ENCODE results near the gene ATP6AP1. TPM values are rescaled to one million over a fixed set of nuclear protein-coding genes. Genes with fewer than 3 reads are reported as not detected.

Gene ATP6AP1
- total RNA-seq, 1 donor from 2014 or later: 83.0 TPM

DNA sequence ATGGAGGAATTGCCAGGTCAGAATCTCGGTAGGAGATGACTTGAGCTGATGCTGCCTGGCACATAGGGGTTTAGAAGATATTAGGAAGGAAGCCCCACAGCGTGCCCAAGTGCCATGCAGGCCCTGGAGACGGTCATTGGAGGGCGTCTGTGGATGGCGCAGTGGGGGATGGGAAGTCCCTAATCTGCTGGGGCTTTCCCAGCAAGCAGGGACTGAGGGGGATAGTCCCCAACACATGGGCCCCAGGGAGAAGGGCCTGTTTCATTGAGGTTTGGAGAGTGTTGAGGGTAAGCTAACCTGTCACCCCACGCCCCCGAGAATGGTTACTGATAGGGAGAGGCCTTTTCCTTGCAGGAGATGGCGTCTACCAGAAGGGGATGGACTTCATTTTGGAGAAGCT lies 9.3 kb upstream of the ATP6AP1 start:
- intact Hi-C loops (cut with DNase I): no loop called here
- ATAC-seq (no peak), DNase-seq (ENCODE audit: missing footprints) (no peak)

GRCh38 chrX:154419688-154420401 lies 8.6 kb upstream of the ATP6AP1 start:
- no peak for DNase-seq (ENCODE audit: missing footprints)
- intact Hi-C loops (cut with DNase I): no loop called here
- ATAC-seq: peak; percentile 94

DNA sequence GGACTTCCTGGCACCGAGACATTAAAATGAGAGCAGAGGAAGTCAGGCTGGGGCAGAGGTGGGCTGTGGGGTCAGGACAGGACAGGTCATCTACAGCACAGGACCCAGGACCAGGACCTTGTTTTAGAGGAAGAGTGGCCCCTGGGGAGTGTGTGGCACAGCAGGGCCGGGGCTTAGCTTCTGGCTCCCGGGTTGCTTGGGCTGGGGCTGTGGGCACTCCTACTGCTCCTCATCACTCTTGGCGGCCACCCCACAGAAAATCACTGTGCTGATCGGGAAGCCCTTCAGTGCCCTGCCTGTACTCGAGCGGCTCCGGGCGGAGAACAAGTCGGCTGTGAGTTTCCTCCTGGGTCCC lies 8.1 kb upstream of the ATP6AP1 start:
- intact Hi-C loops (cut with DNase I): no loop called here
- ATAC-seq: peak; percentile 35
- DNase-seq (ENCODE audit: missing footprints): no peak

DNA sequence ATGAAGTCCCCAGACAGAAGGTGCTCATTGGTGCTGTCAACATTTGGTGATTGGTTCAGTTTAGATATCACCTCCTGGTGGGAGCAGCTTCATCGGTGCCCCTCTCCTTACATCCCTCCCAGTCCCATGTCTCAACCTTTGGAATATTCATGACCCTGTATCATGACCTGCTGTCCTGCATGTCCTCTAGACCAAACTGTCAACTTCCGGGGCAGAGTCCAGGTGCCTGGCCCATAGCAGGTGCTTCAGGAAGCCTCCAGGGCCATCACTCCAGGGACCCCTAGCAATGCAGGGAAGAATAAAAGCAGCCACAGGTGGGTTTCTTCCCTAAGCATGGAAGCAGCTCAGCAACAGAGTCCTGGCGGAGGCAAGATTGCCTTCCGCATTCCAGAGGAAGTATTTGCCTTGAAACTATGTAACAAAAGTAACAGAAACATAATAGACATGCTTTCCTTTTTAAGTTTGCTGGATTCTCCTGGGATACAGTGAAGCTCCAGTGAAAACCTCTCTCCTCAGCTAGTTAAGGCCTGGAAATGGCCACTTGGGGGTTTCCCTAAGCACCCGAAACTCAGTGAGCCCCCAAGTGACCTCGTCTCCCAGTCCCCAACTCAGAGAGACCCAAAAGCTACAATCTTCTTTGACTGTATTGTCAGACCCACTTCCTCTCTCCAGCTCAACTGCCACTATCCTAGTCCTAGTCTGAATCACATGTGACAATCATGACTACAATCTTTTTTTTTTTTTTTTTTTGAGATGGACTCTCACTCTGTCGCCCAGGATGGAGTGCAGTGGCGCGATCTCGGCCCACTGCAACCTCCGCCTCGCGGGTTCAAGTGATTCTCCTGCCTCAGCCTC lies 1.3 kb upstream of the ATP6AP1 start:
- ATAC-seq (no peak), DNase-seq (ENCODE audit: missing footprints) (no peak)
- intact Hi-C loops (cut with DNase I): no loop called here

DNA sequence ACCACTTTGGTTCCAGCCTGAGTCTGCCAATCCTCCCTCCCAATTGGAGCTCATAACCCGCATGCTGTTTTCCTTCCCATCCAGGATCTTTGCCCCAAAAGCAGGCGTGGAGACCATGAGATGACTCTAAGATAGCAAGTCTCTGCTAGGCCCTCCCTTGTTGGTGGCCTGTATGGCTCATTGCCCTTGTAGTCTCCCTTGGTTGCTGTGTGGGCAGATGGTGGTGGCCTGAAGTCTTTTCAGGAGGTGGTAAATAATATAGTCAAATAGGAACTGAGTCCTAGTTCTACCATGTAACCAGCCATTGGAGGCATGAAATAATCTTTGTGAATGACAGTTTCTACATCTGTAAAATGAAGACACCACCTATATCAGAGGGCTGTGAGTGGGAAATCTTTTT lies 1.2 kb downstream of the ATP6AP1 start:
- DNase-seq (ENCODE audit: missing footprints) (no peak), ATAC-seq (no peak)

DNA sequence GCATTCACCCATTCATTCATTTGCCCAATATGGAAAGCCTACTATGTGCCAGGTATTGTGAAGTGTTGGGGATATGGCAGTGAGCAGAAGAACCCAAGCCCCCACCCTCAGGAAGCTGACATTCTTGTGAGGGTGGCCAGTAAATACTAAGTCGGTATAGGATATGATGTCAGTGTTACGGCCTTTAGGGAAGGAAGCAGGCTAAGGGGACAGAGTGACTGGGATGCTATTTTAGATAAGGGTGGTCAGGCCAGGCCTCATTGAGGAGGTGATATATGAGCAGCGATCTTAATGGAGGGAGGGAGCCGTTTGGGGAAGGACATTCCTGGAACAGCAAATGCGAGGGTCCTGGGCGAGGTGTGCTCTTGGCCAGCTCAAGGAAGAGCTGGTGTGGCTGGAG lies 2.0 kb downstream of the ATP6AP1 start:
- DNase-seq (ENCODE audit: missing footprints) (no peak), ATAC-seq (no peak)
- intact Hi-C loops (cut with DNase I): loop anchor here (2.0 kb wide), 1 partner anchor 18 kb away; no protein-coding TSS in a partner anchor

More for the DNA sequence above, 1.2 kb downstream of the ATP6AP1 start:
- intact Hi-C loops (cut with DNase I): loop anchor here (2.0 kb wide), 1 partner anchor 17 kb away; no protein-coding TSS in a partner anchor

DNA sequence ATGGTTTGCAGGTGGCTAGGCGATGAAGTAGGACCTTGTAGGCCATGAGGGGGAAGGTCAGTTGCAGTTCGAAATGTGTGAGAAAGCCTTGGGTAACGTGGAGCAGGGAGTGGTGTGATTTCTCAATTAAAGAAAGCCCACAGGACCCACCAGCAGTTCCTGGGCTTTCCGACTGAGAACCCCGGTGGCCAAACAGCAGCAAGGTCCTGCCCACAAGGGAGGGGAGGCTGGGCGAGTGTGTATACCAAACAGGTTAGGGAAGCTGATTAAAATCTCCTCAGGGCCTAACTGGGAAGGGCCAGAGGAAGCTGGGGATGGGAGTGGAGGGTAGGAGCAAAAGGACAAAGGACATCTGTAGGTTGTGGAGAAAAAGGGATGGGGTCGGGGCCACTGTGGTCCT lies 2.4 kb downstream of the ATP6AP1 start:
- ATAC-seq (no peak), DNase-seq (ENCODE audit: missing footprints) (no peak)
- intact Hi-C loops (cut with DNase I): loop anchor here (2.0 kb wide), 1 partner anchor 18 kb away; no protein-coding TSS in a partner anchor

- DNase-seq (ENCODE audit: missing footprints) (no peak), ATAC-seq (no peak)
- intact Hi-C loops (cut with DNase I): loop anchor here (2.0 kb wide), 1 partner anchor 19 kb away; no protein-coding TSS in a partner anchor
Measured at GRCh38 chrX:154431341-154431740, 2.9 kb downstream of the ATP6AP1 start.

DNA sequence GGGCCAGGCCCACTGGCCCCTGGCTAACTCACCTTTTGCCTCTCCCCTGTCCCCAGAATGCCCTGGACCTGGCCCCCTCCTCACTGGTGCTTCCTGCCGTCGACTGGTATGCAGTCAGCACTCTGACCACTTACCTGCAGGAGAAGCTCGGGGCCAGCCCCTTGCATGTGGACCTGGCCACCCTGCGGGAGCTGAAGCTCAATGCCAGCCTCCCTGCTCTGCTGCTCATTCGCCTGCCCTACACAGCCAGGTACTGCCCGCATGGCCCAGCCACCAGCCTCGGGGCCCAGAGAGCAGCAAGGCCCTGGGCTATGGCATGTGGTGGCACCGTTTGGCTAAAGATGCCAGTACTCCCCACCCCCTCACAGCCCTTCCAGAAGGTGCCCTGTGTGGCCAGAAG lies 3.7 kb downstream of the ATP6AP1 start:
- intact Hi-C loops (cut with DNase I): no loop called here

DNA sequence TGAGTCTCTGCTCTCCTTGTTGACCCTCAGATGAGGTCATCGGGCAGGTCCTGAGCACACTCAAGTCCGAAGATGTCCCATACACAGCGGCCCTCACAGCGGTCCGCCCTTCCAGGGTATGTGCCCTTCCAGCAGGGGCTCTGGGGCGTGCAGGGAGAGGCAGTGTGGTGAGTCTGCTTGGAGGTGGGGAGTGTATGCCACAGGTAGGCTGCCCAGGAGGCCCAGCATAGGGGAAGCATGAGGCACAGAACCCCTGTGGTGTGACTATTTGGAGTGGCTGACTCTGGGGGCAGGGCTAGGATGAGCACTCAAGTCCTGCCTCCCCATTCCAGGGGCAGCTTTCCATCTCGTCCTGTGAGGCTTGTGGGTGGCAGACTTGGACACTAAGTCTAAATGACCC lies 5.1 kb downstream of the ATP6AP1 start:
- DNase-seq (ENCODE audit: missing footprints) (no peak), ATAC-seq (no peak)
- intact Hi-C loops (cut with DNase I): no loop called here

More for the DNA sequence above, 3.7 kb downstream of the ATP6AP1 start:
- ATAC-seq (no peak), DNase-seq (ENCODE audit: missing footprints) (no peak)

DNA sequence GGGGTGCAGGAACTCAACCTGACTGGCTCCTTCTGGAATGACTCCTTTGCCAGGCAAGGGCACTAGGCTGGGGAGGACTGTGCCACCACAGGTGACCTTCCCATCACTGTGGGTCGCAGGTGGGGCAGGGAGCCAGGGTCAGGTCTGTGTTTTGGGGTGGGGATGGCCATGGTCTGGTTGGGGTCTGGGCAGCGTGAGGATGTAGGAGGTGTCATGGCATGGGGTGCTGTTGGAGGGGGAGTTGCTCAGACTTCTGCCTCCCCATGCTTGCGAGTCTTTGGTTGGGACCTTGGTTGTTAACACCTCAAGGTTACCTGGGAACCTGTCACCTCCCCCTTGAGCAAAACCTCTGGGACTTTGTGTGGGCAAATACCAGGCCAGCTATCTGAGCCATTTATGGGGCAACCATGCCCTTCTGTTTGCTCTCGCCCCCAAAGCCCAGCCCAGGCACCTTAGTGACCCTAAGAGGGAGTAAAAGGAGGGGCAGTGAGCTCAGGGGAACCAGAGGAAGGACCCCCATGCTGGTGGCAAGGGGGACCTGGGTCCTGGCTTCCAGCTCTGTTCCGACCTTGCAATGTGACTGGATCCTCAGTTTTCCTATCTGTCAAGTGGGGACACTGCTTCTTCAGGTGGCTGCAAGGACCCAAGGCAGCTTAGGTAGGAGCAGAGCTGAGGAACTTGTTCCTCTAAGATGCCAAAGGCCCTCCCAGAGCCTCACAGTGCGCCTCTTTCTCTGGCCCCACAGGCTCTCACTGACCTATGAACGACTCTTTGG lies 6.1 kb downstream of the ATP6AP1 start:
- ATAC-seq: no peak
- DNase-seq (ENCODE audit: missing footprints): no peak
- intact Hi-C loops (cut with DNase I): no loop called here

DNA sequence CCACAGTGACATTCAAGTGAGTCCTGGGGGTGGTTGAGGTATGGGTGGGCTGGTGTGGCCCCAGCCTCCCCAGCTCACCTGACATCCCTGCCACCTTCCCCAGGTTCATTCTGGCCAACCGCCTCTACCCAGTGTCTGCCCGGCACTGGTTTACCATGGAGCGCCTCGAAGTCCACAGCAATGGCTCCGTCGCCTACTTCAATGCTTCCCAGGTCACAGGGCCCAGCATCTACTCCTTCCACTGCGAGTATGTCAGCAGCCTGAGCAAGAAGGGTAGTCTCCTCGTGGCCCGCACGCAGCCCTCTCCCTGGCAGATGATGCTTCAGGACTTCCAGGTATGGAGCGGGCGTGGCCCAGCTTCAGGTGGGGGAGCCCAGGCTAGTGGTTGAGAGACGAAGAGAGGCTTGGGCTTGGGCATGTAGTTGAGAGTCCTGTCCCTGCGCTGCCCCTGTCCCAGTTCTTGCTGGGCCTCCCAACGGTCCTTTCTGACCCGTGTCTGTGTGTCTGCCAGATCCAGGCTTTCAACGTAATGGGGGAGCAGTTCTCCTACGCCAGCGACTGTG lies 6.8 kb downstream of the ATP6AP1 start:
- no peak for DNase-seq (ENCODE audit: missing footprints)
- no peak for ATAC-seq
- intact Hi-C loops (cut with DNase I): no loop called here

DNA sequence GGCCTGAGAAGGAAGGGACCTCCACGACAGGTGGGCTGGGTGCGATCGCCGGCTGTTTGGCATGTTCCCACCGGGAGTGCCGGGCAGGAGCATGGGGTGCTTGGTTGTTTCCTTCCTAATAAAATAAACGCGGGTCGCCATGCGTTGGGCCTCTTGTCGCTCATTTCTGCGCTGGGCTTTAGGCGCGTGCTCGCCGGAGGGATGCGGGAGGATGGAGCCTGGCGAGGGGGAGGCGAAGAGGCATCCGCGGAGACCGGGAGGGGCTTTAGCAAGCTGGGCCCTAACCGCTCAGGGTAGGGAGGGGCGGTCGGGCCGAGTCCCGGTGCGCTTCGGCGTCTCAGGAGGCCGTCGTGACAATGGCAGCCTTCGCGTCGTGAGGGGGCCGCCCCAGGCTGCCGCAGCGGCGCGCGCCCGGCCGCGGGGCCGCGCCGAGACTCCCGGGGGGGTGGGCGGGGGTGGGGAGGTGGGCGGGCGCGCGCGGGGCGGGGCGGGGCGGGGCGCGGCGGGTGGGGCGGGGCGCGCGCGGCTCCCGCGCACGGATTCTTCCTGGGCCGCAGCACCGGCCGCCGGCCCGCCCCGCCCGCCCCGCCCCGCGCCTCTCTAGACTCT lies 8.0 kb downstream of the ATP6AP1 start:
- intact Hi-C loops (cut with DNase I): no loop called here
- DNase-seq (ENCODE audit: missing footprints) (no peak), ATAC-seq (peak; percentile 42)

GRCh38 chrX:154436983-154437752 lies 8.7 kb downstream of the ATP6AP1 start, which contains the start of gene GDI1:
GDI1 (plus strand) TSS chrX:154437154; CDS start chrX:154437255, 101 bp downstream.
- peak; percentile 61 for ATAC-seq
- intact Hi-C loops (cut with DNase I): no loop called here
- peak; percentile 87 for DNase-seq (ENCODE audit: missing footprints)

GRCh38 chrX:154437971-154438893 lies 9.8 kb downstream of the ATP6AP1 start:
- DNase-seq (ENCODE audit: missing footprints): no peak
- ATAC-seq: no peak
- intact Hi-C loops (cut with DNase I): no loop called here

DNA sequence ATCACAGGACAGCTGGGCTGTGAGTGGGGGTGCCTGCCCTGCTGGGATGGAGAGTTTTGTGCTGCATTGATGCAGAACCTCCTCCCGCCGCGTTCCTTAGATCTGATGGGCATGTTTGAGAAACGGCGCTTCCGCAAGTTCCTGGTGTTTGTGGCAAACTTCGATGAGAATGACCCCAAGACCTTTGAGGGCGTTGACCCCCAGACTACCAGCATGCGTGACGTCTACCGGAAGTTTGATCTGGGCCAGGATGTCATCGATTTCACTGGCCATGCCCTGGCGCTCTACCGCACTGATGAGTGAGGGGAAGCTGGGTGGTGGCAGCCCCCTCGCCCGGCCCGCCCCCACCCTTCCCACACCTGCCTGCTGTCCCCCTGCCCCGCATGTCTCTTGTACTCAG lies 11.4 kb downstream of the ATP6AP1 start:
- no peak for ATAC-seq
- intact Hi-C loops (cut with DNase I): loop anchor here (5.0 kb wide), 1 partner anchor 37 kb away; the partner anchor contains the start of gene LAGE3
- no peak for DNase-seq (ENCODE audit: missing footprints)
